Keratinocyte (primary cell): ENCODE results near the gene PITX1.

Experiments
- EZH2 ChIP-seq: IDR thresholded peaks from one replicate; pipeline ENCODE4 v1.6.1; 2012; ENCODE audit warnings: inconsistent platforms, mild to moderate bottlenecking, low read length, moderate library complexity
- TF ChIP-seq, protein P1 (sequence below), 3 experiments: IDR thresholded peaks in 1 of 3; conservative IDR thresholded peaks in 1 of 3; optimal IDR thresholded peaks in 1 of 3; 2 replicates in 2 of 3; 3 replicates in 1 of 3; pipeline versions ENCODE3 to v1.5.1; 2011; ENCODE audit warnings: low read length in 3 of 3, mild to moderate bottlenecking in 3 of 3, moderate library complexity in 2 of 3, control low read depth in 1 of 3, inconsistent platforms in 1 of 3; ENCODE audit not compliant: insufficient read depth in 2 of 3; ENCODE audit errors: extremely low read depth in 1 of 3

DNA sequence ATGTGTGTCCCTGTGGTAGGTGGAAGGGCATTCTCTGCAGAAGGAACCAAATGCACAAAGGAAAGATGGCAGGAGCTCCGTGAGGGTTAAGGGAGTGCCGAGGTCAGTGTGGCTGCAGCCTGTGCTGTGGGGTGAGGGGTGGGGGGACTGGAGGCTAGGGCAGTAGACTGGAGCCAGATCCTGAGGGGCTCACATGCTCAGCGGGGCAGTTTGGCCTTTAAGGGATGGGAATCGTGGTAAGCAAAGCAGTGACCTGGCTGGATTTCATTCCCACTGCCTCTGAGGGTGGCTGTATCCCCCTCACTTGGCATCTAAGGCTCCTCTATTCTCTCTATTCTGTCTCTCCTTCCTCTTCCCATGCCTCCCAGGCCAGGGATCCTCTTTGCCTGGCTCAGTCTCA lies 15.6 kb downstream of the PITX1 start:
- TF ChIP-seq, protein P1, sequence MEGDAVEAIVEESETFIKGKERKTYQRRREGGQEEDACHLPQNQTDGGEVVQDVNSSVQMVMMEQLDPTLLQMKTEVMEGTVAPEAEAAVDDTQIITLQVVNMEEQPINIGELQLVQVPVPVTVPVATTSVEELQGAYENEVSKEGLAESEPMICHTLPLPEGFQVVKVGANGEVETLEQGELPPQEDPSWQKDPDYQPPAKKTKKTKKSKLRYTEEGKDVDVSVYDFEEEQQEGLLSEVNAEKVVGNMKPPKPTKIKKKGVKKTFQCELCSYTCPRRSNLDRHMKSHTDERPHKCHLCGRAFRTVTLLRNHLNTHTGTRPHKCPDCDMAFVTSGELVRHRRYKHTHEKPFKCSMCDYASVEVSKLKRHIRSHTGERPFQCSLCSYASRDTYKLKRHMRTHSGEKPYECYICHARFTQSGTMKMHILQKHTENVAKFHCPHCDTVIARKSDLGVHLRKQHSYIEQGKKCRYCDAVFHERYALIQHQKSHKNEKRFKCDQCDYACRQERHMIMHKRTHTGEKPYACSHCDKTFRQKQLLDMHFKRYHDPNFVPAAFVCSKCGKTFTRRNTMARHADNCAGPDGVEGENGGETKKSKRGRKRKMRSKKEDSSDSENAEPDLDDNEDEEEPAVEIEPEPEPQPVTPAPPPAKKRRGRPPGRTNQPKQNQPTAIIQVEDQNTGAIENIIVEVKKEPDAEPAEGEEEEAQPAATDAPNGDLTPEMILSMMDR (optimal IDR thresholded peaks at IDR 0.05 in 1 of 3, IDR thresholded peaks at IDR 0.05 in 1 of 3, conservative IDR thresholded peaks at IDR 0.05 in 1 of 3; ENCODE audit: extremely low read depth in 1 of 3, insufficient read depth in 2 of 3, low read length in 3 of 3) = no peak
- TF ChIP-seq EZH2 = no peak
